ENCODE results near the gene CEP350.

Gene CEP350

DNA sequence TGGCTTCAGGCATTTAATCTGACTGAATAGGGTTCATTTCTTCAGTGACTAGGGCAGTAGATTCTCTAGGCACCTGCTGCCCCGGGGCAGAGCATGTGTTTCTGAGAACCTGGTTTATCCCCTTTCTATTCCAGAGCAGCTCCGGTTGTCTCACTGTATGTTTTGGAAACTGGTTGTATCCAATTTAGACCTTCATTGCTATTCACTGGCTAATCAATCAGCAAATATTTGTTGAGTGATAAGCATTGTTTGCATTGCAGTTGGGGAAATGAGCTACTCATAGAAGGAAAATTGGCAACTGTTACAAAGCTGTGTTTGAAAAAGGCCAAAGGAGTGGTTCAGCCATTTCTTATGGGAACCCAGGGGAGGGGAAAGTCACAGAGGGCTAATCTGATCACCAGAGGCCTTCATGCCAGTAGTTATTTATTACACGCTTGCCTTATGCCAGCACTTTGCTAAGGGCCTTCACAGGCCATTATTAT lies 203.0 kb downstream of the CEP350 start:
- DNase-seq = no peak

DNA sequence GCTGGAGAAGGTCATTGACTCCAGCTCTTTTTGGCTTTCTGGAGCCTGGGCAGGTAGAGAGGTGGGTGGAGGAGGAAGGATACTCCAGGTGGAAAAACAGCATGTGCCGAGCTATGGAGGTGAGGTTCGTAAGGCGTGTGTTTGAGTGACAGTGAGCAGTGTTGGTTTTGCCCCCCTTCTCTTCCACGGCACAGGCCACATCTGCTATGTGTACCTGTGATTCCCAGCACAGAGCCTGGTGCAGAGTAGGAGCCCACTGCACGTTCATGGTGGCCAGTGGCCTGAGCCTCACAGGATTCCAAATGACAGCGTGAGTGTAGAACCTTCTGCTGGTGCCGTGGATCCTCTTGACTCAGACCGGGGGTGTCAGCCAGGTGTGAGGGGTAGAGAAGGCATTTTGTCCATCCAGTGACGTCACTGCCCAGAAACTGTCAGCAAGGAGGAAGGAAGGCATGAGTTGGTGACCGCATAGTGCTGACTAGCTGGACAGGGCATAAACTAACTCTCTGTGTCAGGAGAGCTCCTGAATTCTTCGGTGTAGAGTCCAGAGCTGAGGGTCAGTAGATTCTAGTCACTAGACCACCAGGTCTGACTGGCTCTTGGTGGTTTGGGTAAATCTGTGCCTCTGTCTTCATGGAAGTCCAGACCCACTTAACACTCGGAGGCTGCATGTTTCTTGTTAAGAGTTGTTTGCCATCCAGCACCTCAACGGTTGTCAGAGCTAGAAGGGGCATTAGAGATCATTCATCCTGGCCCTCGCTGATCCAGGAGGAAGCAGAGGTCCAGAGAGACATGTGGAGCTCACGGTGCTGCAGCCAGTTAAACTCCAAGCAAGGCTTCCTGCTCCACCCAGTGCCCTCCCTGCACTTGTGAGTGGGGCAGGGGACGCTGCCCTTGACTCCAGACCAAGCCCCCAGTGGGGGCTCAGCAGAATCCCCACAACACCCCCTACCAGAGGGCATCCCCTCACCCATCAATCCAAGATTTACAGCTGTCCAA lies 203.8 kb downstream of the CEP350 start:
- DNase-seq = no peak

DNA sequence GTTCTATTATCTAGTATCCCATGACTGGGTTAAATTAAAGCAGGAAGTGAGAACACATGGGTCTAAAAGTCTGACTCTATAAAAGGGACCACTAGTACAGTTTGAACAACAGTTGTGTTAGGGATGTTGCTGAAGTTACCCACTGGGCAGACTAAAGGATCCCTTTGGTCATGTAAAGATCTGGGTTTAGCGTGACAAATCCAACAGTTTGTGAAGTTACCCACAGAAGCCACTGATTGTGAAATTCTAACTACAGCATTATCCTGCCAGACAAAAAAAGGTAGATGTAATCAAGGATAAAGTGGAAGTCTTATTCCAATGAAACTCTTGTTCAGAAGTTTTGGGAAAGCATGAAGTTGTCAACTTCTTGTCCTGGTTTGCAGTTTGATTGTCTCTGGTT lies 205.7 kb downstream of the CEP350 start:
- no peak for DNase-seq

DNA sequence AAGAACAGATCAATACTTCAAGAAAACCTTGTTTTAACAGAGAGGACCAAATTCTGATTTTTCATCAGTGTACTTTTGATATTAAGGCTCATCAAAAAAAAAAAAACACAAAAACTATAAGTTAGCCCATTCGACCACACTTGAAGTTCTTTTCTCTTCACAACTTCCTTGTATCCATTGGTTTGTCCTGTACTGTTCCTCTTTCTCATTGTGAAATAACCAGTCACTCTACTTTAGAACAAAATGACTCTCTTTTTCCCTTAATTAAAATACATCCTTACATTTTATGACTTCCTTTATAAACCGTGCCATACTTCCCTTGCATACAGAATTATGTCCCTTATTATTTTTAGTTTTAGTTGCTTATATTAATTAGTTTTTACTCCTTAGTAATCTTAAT lies 208.4 kb downstream of the CEP350 start:
- no peak for DNase-seq

Data from fibroblast of skin of abdomen (primary cell).